ENCODE results near the gene LLCFC1. TPM values are rescaled to one million over a fixed set of nuclear protein-coding genes. Genes with fewer than 3 reads are reported as not detected.

LLCFC1 gene
- total and polyA plus RNA-seq, 2 of the 8 experiments (the other 6 are each of a cell fraction or from before 2014, with no cell fraction given): not detected

- TF ChIP-seq RAD21 (IDR thresholded peaks at IDR 0.05 in 1 of 2, conservative IDR thresholded peaks at IDR 0.05 in 1 of 2; ENCODE audit: low read depth in 2 of 2, low read length in 2 of 2): no peak
Measured at GRCh38 chr7:142935941-142936565, 3.2 kb upstream of the LLCFC1 start (continued).
